Esophagus squamous epithelium (tissue), 5 donors: ENCODE data around the gene OR10A3. TPM values are rescaled to one million over a fixed set of nuclear protein-coding genes. Genes with fewer than 3 reads are reported as not detected.

ENCODE experiments used
- DNase-seq: peaks from one replicate; lab custom pipeline; 2025; lab: John Stamatoyannopoulos, UW
- H3K27ac ChIP-seq, 4 donors: fragments of 200-600 bp; sonication (generic); one replicate each; pipeline ENCODE4 v1.5.1; 2016 to 2019; ENCODE audit warnings: mild to moderate bottlenecking in 1 of 4
- H3K27me3 ChIP-seq, 4 donors: fragments of 200-600 bp; sonication (generic); 1 replicate in 3 of 4; 2 replicates in 1 of 4; pipeline versions ENCODE4 v1.5.1 to v1.6.0; 2017 to 2021; ENCODE audit warnings: antibody characterized with exemption in 1 of 4
- H3K36me3 ChIP-seq, 3 donors: fragments of 200-600 bp; sonication (generic); one replicate each; pipeline ENCODE4 v1.5.1; 2016 to 2019
- H3K4me1 ChIP-seq, 3 donors: fragments of 200-600 bp; sonication (generic); one replicate each; pipeline ENCODE4 v1.5.1; 2017 to 2019
- H3K4me3 ChIP-seq, 4 donors: fragments of 200-600 bp; sonication (generic); 1 replicate in 3 of 4; 2 replicates in 1 of 4; pipeline ENCODE4 v1.5.1; 2016 to 2019; ENCODE audit warnings: mild to moderate bottlenecking in 2 of 4, moderate library complexity in 1 of 4
- H3K9me3 ChIP-seq, 3 donors: fragments of 200-600 bp; sonication (generic); one replicate each; pipeline ENCODE4 v1.5.1; 2016 to 2019
- CTCF ChIP-seq, 6 experiments: fragments of 450-650 bp in 4 of 6; fragments of 200-600 bp in 2 of 6; sonication (generic) in 2 of 6; IDR thresholded peaks; one replicate each; pipeline ENCODE4 v1.5.1; 2016 to 2019; ENCODE audit warnings: antibody characterized with exemption in 6 of 6, mild to moderate bottlenecking in 4 of 6, moderate library complexity in 4 of 6
- POLR2A ChIP-seq, 4 donors: fragments of 450-650 bp; IDR thresholded peaks; one replicate each; pipeline ENCODE4 v1.6.1; 2017; ENCODE audit warnings: antibody characterized with exemption in 4 of 4, mild to moderate bottlenecking in 4 of 4, moderate library complexity in 3 of 4
- WGBS, 2 donors: methylation state at CpG; one replicate each; pipeline ENCODE4 v1.1.5; 2018; 5-methylcytosine and 5-hydroxymethylcytosine counted together
- intact Hi-C: fragments of 100-400 bp; cut with DNase I; formaldehyde crosslinking; loops from one replicate; pipeline ENCODE4 v1.15.0; 2022
- small RNA-seq, 4 donors: library from RNA; depleted of rRNA; stranded (forward); fragments of <200 nt; gene quantifications; one replicate each; pipeline ENCODE3, GENCODE V24; 2016
- total RNA-seq, 4 donors: library from RNA; depleted of rRNA; stranded (reverse); fragments of >200 nt; gene quantifications; one replicate each; pipeline ENCODE4 v1.1.0, GENCODE V29; 2016
- donor health status: DM: yes; HTN: yes; CAD: no.

OR10A3 gene
- total RNA-seq, 4 donors from 2014 or later = not detected

DNA sequence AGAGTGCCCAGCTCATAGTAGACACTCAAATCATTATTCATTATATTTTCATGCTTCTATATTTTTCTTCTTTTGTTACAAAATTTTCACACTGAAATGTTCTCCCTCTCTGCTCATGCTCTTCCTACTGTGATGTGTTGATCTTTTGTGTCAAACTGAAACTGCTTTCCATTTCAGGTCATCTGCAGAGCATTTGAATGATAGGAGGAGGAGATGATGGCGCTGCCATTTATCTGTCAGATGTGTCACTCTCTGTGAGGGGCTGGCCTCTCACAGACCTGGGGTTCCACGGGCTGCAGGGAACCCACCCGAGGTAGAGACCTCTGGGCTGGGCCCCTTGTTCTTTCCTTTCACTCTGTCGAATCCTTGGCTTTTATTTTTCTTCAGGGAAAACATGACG lies 51.5 kb downstream of the OR10A3 start:
- intact Hi-C loops = loop anchor here (5.0 kb wide), 1 partner anchor 92 kb away; no protein-coding TSS in a partner anchor
- 43 to 50% methylated on average over 5 of the region's 5 CpGs for WGBS, 2 donors
- DNase-seq = no peak

More for the DNA sequence above, 51.5 kb downstream of the OR10A3 start:
- Histone ChIP-seq H3K36me3 (no peaks in the 10 kb centered on the region), H3K4me3 (no peak overlapping the region), H3K4me1 (no peaks in the 10 kb centered on the region), H3K9me3 (no peaks in the 10 kb centered on the region), H3K27me3 (no peaks in the 10 kb centered on the region), H3K27ac (no peak overlapping the region)
- TF ChIP-seq CTCF (IDR thresholded peaks at IDR 0.05) (no peak), POLR2A (IDR thresholded peaks at IDR 0.05) (no peak)

Small RNA genes lying within 50 kb of the gene (small RNA-seq; reads per million reads assigned to genes)
- 0 reads per million in 4 donors for gene COX6CP5
- 0 reads per million in 4 donors for gene RNU6-943P

Other genes starting within 250 kb of the OR10A3 start
- 1 to 10 TPM in 1 of 4 donors, under 1 TPM in 1, not detected in 2; 0.21 to 2.1 TPM for gene OVCH2, start 235.2 kb downstream of the OR10A3 start, total RNA-seq
- gene OR5P2, start 144.8 kb downstream of the OR10A3 start, total RNA-seq = 1 to 10 TPM in 1 of 4 donors, not detected in 3; 1.5 TPM
- gene OR5P3, start 110.9 kb downstream of the OR10A3 start, total RNA-seq = under 1 TPM in 2 of 4 donors, not detected in 2; 0.31 to 0.72 TPM
- gene OR10A6, start 10.4 kb downstream of the OR10A3 start, total RNA-seq = not detected
- not detected for gene NLRP10, start 23.7 kb upstream of the OR10A3 start, total RNA-seq
- gene EIF3F, start 45.6 kb upstream of the OR10A3 start, total RNA-seq = 100 to 1,000 TPM; 156 to 237 (median 204) TPM
- 1 to 10 TPM; 1.7 to 6.1 (median 2.4) TPM for gene TUB, start 139.5 kb upstream of the OR10A3 start, total RNA-seq
- gene RIC3, start 227.3 kb upstream of the OR10A3 start, total RNA-seq = 10 to 100 TPM in 1 of 4 donors, 1 to 10 TPM in 3; 2.7 to 14.1 (median 8.1) TPM